A549 (cell line): Measurements from ENCODE around the gene SLC6A5. TPM values are rescaled to one million over a fixed set of nuclear protein-coding genes. Genes with fewer than 3 reads are reported as not detected.

Experiments used
- ATAC-seq, 2 experiments: fragments of 200-7000 bp in 1 of 2; fragments of >200 bp in 1 of 2; cut with Nextera tagmentation in 1 of 2; cut with Tn5 transposase in 1 of 2; 3 replicates each; pipeline versions ENCODE4 v1.8.0 to v1.9.1; 2018 to 2020; ENCODE audit warnings: mild to moderate bottlenecking in 1 of 2, moderate library complexity in 1 of 2
- CTCF ChIA-PET: fragments of 300-600 bp; sonication (Branson Sonifier 250); formaldehyde crosslinking; extraction: SDS; loops from one replicate; lab custom pipeline; 2021; ENCODE audit warnings: antibody characterized with exemption, inconsistent platforms; lab: Yijun Ruan, JAX
- POLR2A ChIA-PET: fragments of 350-600 bp; formaldehyde crosslinking; extraction: SDS; loops from one replicate; lab custom pipeline; 2021; ENCODE audit warnings: antibody characterized with exemption, inconsistent platforms; lab: Yijun Ruan, JAX
- DNase-seq, 2 experiments: peaks; one replicate each; pipeline versions ENCODE4 v3.0.0 to v3.0.0-alpha.2; 2011 to 2016; ENCODE audit warnings: low read depth in 1 of 2, low spot score in 1 of 2
- FAIRE-seq: peaks from 2 replicates; lab custom pipeline; 2011; peaks lifted over from hg19 to GRCh38; lab: Jason Lieb, UNC
- H3K27ac ChIP-seq, 2 experiments: fragments of >200 bp; sonication (Bioruptor Twin); formaldehyde crosslinking; 3 replicates each; pipeline ENCODE4 v1.5.1; 2016 to 2017
- H3K4me1 ChIP-seq: fragments of >200 bp; sonication (Bioruptor Twin); formaldehyde crosslinking; 3 replicates; pipeline ENCODE4 v1.6.1; 2016
- H3K4me2 ChIP-seq: fragments of >200 bp; sonication (Bioruptor Twin); formaldehyde crosslinking; 3 replicates; pipeline ENCODE4 v1.6.1; 2016
- H3K4me3 ChIP-seq: fragments of >200 bp; sonication (Bioruptor Twin); formaldehyde crosslinking; 3 replicates; pipeline ENCODE4 v1.5.1; 2016
- H3K9me3 ChIP-seq: fragments of >200 bp; sonication (Bioruptor Twin); formaldehyde crosslinking; 3 replicates; pipeline ENCODE4 v1.6.1; 2016
- ATOH8 ChIP-seq: fragments of 250-450 bp; sonication (Bioruptor Pico); IDR thresholded peaks from 2 replicates; pipeline ENCODE4 v1.5.0; 2020; ENCODE audit warnings: low read depth, mild to moderate bottlenecking, moderate library complexity
- BHLHE40 ChIP-seq: IDR thresholded peaks from 2 replicates; pipeline ENCODE4 v1.6.1; 2012; ENCODE audit warnings: low read depth, low read length, inconsistent platforms
- CEBPB ChIP-seq, 2 experiments: fragments of >200 bp in 1 of 2; sonication (Bioruptor Twin) in 1 of 2; formaldehyde crosslinking in 1 of 2; IDR thresholded peaks; 2 replicates each; pipeline ENCODE4 v1.6.1; 2012 to 2016
- CHD2 ChIP-seq: fragments of 150-350 bp; IDR thresholded peaks from 2 replicates; pipeline ENCODE4 v1.6.1; 2014; ENCODE audit warnings: low read length; ENCODE audit not compliant: partially characterized antibody
- CHD4 ChIP-seq: fragments of 200-600 bp; sonication (generic); IDR thresholded peaks from 2 replicates; pipeline ENCODE4 v1.6.1; 2016; ENCODE audit warnings: antibody characterized with exemption, mild to moderate bottlenecking, borderline replicate concordance
- FOSL2 ChIP-seq, 2 experiments: fragments of 450-650 bp in 1 of 2; fragments of >200 bp in 1 of 2; sonication (Bioruptor Twin) in 1 of 2; formaldehyde crosslinking; IDR thresholded peaks; 2 replicates each; pipeline versions ENCODE4 v1.5.0 to v1.6.1; 2016 to 2020; ENCODE audit warnings: mild to moderate bottlenecking in 1 of 2, moderate library complexity in 1 of 2
- HDAC2 ChIP-seq: fragments of 200-600 bp; sonication (generic); IDR thresholded peaks from 2 replicates; pipeline ENCODE4 v1.6.1; 2016
- HEYL ChIP-seq: fragments of 250-450 bp; sonication (Bioruptor Pico); IDR thresholded peaks from 2 replicates; pipeline ENCODE4 v1.8.0; 2021; ENCODE audit warnings: mild to moderate bottlenecking, moderate library complexity
- KDM5A ChIP-seq: fragments of 200-600 bp; sonication (generic); IDR thresholded peaks from 2 replicates; pipeline ENCODE4 v1.6.1; 2016; ENCODE audit warnings: antibody characterized with exemption, mild to moderate bottlenecking
- MYC ChIP-seq: IDR thresholded peaks from 2 replicates; pipeline ENCODE4 v1.6.1; 2012; ENCODE audit warnings: mild to moderate bottlenecking, inconsistent platforms, low read length, improper control_type of control experiment, borderline replicate concordance
- NFE2L2 ChIP-seq: fragments of 150-350 bp; conservative IDR thresholded peaks from 2 replicates; pipeline ENCODE4 v1.6.1; 2014; ENCODE audit warnings: low read length
- POLR2A ChIP-seq: IDR thresholded peaks from 2 replicates; pipeline ENCODE4 v1.6.1; 2012; ENCODE audit warnings: mild to moderate bottlenecking, low read length
- RAD21 ChIP-seq, 2 experiments: fragments of >200 bp in 1 of 2; sonication (Bioruptor Twin) in 1 of 2; formaldehyde crosslinking in 1 of 2; IDR thresholded peaks in 1 of 2; conservative IDR thresholded peaks in 1 of 2; 2 replicates in 1 of 2; 3 replicates in 1 of 2; pipeline ENCODE4 v1.6.1; 2012 to 2018; ENCODE audit warnings: inconsistent platforms in 1 of 2
- RARB ChIP-seq: fragments of 250-450 bp; sonication (Bioruptor Pico); IDR thresholded peaks from 2 replicates; pipeline ENCODE4 v1.8.0; 2021; ENCODE audit warnings: mild to moderate bottlenecking, moderate library complexity
- REST ChIP-seq: fragments of 200-600 bp; sonication (generic); IDR thresholded peaks from 2 replicates; pipeline ENCODE4 v1.6.1; 2016; ENCODE audit warnings: antibody characterized with exemption, mild to moderate bottlenecking, moderate library complexity
- RFX5 ChIP-seq: fragments of 450-650 bp; IDR thresholded peaks from 2 replicates; pipeline ENCODE4 v1.7.1; 2014; ENCODE audit warnings: antibody characterized with exemption, mild to moderate bottlenecking, moderate library complexity
- RNF2 ChIP-seq: fragments of 200-600 bp; sonication (generic); IDR thresholded peaks from 2 replicates; pipeline ENCODE4 v1.6.1; 2016; ENCODE audit warnings: low read depth, mild to moderate bottlenecking, antibody characterized with exemption, moderate library complexity, borderline replicate concordance
- SMC3 ChIP-seq: fragments of >200 bp; sonication (Bioruptor Twin); formaldehyde crosslinking; IDR thresholded peaks from 3 replicates; pipeline ENCODE4 v1.6.1; 2018; ENCODE audit warnings: inconsistent platforms
- SREBF2 ChIP-seq: fragments of 450-650 bp; IDR thresholded peaks from 2 replicates; pipeline ENCODE4 v1.6.1; 2014; ENCODE audit warnings: mild to moderate bottlenecking, moderate library complexity
- TFCP2L1 ChIP-seq: fragments of 250-450 bp; sonication (Bioruptor Pico); IDR thresholded peaks from 2 replicates; pipeline ENCODE4 v1.5.0; 2021; ENCODE audit warnings: mild to moderate bottlenecking
- ZC3H11A ChIP-seq: fragments of 450-650 bp; IDR thresholded peaks from 2 replicates; pipeline ENCODE4 v1.6.1; 2014; ENCODE audit warnings: antibody characterized with exemption, mild to moderate bottlenecking
- ZFP36 ChIP-seq: fragments of 450-650 bp; IDR thresholded peaks from 2 replicates; pipeline ENCODE4 v1.6.1; 2014; ENCODE audit warnings: borderline replicate concordance; ENCODE audit not compliant: partially characterized antibody
- ZNF302 ChIP-seq: fragments of 250-450 bp; sonication (Bioruptor Pico); IDR thresholded peaks from 2 replicates; pipeline ENCODE4 v1.9.0; 2021; ENCODE audit warnings: inconsistent platforms, mild to moderate bottlenecking, moderate library complexity
- WGBS: methylation state at CpG from one replicate; pipeline ENCODE4 v1.1.6; 2017; ENCODE audit errors: missing lambda C conversion rate; 5-methylcytosine and 5-hydroxymethylcytosine counted together
- polyA plus RNA-seq, 4 experiments: library from polyadenylated mRNA; depleted of rRNA in 3 of 4; stranded (reverse); fragments of >200 nt; fragmentation: RNase III in 1 of 4; extraction: RNeasy Plus Mini Kit Qiagen cat#74134 plus additional on column Dnase treatment in 1 of 4; gene quantifications; 2 replicates in 3 of 4; 3 replicates in 1 of 4; pipeline ENCODE4 v1.2.3, GENCODE V29; 2011 to 2017
- TF ChIP-seq, protein P1 (sequence below): fragments of 250-450 bp; sonication (Bioruptor Pico); IDR thresholded peaks from 2 replicates; pipeline ENCODE4 v1.5.0; 2021; ENCODE audit warnings: mild to moderate bottlenecking, moderate library complexity, borderline replicate concordance

SLC6A5 gene
- polyA plus RNA-seq, 2 of the 4 experiments (the other 2 are of a cell fraction), result not detected

GRCh38 chr11:20559523-20560300, 39.7 kb upstream of the SLC6A5 start:
- H3K4me2 ChIP-seq, result no peak overlapping the region
- DNase-seq (no peak), FAIRE-seq (no peak), ATAC-seq (no peak)
- CTCF ChIA-PET, result no interaction called here
- H3K9me3 ChIP-seq, result peaks cover 10% of the 10 kb centered on the region; the same call in 2 of the 3 replicates
- H3K4me3 ChIP-seq, result no peak overlapping the region
- H3K4me1 ChIP-seq, result no peaks in the 10 kb centered on the region
- no peak overlapping the region for H3K27ac ChIP-seq
- no peak for TF ChIP-seq RARB
- TF ChIP-seq RAD21 (conservative IDR thresholded peaks at IDR 0.05 in 1 of 2, IDR thresholded peaks at IDR 0.05 in 1 of 2), result no peak
- TF ChIP-seq ZNF302 (CRISPR knock-in tag), result no peak
- TF ChIP-seq, protein P1, sequence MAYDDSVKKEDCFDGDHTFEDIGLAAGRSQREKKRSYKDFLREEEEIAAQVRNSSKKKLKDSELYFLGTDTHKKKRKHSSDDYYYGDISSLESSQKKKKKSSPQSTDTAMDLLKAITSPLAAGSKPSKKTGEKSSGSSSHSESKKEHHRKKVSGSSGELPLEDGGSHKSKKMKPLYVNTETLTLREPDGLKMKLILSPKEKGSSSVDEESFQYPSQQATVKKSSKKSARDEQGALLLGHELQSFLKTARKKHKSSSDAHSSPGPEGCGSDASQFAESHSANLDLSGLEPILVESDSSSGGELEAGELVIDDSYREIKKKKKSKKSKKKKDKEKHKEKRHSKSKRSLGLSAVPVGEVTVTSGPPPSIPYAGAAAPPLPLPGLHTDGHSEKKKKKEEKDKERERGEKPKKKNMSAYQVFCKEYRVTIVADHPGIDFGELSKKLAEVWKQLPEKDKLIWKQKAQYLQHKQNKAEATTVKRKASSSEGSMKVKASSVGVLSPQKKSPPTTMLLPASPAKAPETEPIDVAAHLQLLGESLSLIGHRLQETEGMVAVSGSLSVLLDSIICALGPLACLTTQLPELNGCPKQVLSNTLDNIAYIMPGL, result no peak
- TF ChIP-seq CHD4, result no peak
- no peak for TF ChIP-seq RFX5
- POLR2A ChIA-PET, result no interaction called here
- whole genome bisulfite sequencing, result 17% methylated on average over 4 of the region's 4 CpGs

GRCh38 chr11:20561915-20562314, 37.5 kb upstream of the SLC6A5 start:
- WGBS, result 0% methylated on average over 1 of the region's 1 CpG
- no peak for DNase-seq
- ChIA-PET POLR2A (no interaction called here), CTCF (no interaction called here)
- no peak for ATAC-seq
- Histone ChIP-seq H3K9me3 (peaks cover 1% of the 10 kb centered on the region; the same call in 1 of the 3 replicates), H3K27ac (no peak overlapping the region), H3K4me3 (no peak overlapping the region), H3K4me1 (no peaks in the 10 kb centered on the region), H3K4me2 (no peak overlapping the region)
- FAIRE-seq, result no peak
- no peak for TF ChIP-seq REST
- no peak for TF ChIP-seq RAD21 (conservative IDR thresholded peaks at IDR 0.05 in 1 of 2, IDR thresholded peaks at IDR 0.05 in 1 of 2)
- no peak for TF ChIP-seq HEYL
- no peak for TF ChIP-seq POLR2A

DNA sequence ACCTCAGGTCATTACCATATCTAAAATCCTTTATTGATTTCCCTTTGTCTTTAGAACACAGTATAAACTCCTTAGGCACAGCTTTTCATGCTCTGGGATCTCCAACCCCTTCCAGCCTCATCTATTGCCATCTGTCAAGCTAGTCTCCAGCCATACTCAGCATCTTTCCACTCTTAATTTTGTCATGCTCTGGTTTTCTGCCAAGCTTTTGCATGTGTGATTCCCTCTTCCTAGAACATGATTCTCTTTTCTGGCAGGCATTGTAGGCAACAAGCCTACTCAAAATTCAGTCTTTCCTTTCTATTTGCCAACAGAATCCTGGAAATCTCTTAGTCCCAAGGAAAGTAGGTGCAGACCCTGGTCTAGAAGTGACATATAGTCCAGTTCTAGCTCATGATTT, 35.5 kb upstream of the SLC6A5 start:
- DNase-seq, result no peak
- TF ChIP-seq ZFP36 (no peak), ZNF302 (CRISPR knock-in tag) (no peak), KDM5A (no peak), POLR2A (no peak), CEBPB (IDR thresholded peaks at IDR 0.05) (no peak), TFCP2L1 (CRISPR knock-in tag) (no peak), FOSL2 (IDR thresholded peaks at IDR 0.05) (no peak), FOSL2 (CRISPR knock-in tag; IDR thresholded peaks at IDR 0.05) (no peak), SREBF2 (no peak), CHD2 (no peak), BHLHE40 (no peak), ZC3H11A (no peak), REST (no peak), NFE2L2 (no peak), RNF2 (no peak), MYC (no peak), SMC3 (no peak), ATOH8 (CRISPR knock-in tag) (no peak), HDAC2 (no peak)
- TF ChIP-seq, all 56 proteins: peak for 0
- Histone ChIP-seq H3K4me2 (no peak overlapping the region), H3K4me3 (no peak overlapping the region), H3K9me3 (no peaks in the 10 kb centered on the region), H3K27ac (no peak overlapping the region), H3K4me1 (no peaks in the 10 kb centered on the region)
- ChIA-PET CTCF (no interaction called here), POLR2A (no interaction called here)
- FAIRE-seq, result no peak
- ATAC-seq, result no peak
